Measurements from ENCODE around the gene SLC4A3. TPM values are rescaled to one million over a fixed set of nuclear protein-coding genes. Genes with fewer than 3 reads are reported as not detected.

The SLC4A3 gene
- total and polyA plus RNA-seq, 10 donors = 0.71 to 9.2 (median 3.0) TPM

DNA sequence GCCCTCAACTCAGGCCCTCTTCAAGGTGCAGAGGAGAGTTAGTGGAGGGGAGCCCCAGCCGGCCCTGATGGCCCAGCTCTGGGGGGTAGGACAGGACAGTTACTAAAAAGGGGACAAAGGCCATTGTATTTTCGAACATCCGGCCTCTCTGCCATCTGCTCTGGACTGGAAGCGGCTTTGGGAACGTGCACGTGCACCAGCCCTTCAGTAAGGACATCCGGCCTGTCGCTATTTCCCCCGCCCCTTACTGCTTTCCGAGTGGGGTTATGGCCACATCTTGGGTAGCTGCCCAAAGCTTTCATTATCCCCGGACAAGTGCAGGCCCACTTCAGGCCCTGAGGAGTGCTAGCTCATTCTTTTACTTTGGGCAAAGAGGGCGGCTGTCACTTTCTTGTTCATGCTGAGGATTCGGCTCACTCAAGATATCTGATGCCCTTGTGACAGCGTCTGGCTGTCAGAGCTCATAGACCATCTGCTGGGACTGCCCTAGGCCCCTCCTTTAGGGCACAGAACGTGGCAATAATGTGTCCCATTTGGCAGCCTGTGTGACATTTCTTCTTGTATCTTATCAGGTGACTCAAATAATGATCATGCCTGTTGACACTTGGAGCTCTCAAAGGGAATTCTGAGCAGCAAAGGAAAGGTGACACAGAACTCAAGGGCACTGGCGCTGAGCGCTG lies 17.5 kb downstream of the SLC4A3 start:
- DNase-seq = no peak
- no peak overlapping the region for H3K4me3 ChIP-seq
- H3K4me1 ChIP-seq = peaks cover 0 to 21% (median 11%) of the 10 kb centered on the region in 6 donors
- peaks cover 0 to 54% (median 0%) of the 10 kb centered on the region in 7 donors for H3K27me3 ChIP-seq (replicated peaks in 1 of 7)
- H3K9me3 ChIP-seq = no peaks in the 10 kb centered on the region
- WGBS, 5 donors = 66 to 73% (median 71%) methylated on average over 14 to 17 of the region's 17 CpGs
- intact Hi-C loops (cut with DNase I; ENCODE audit: low total_unique reads) = loop anchor here (5.0 kb wide), 1 partner anchor 103 kb away; the partner anchor contains the start of genes CHPF and TMEM198
- no peak for TF ChIP-seq POLR2A (IDR thresholded peaks at IDR 0.05)
- TF ChIP-seq, protein P1, sequence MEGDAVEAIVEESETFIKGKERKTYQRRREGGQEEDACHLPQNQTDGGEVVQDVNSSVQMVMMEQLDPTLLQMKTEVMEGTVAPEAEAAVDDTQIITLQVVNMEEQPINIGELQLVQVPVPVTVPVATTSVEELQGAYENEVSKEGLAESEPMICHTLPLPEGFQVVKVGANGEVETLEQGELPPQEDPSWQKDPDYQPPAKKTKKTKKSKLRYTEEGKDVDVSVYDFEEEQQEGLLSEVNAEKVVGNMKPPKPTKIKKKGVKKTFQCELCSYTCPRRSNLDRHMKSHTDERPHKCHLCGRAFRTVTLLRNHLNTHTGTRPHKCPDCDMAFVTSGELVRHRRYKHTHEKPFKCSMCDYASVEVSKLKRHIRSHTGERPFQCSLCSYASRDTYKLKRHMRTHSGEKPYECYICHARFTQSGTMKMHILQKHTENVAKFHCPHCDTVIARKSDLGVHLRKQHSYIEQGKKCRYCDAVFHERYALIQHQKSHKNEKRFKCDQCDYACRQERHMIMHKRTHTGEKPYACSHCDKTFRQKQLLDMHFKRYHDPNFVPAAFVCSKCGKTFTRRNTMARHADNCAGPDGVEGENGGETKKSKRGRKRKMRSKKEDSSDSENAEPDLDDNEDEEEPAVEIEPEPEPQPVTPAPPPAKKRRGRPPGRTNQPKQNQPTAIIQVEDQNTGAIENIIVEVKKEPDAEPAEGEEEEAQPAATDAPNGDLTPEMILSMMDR (IDR thresholded peaks at IDR 0.05 in 8 of 11, conservative IDR thresholded peaks at IDR 0.05 in 3 of 11) = no peak
- TF ChIP-seq POLR2AphosphoS5 (IDR thresholded peaks at IDR 0.05) = no peak
- no peak overlapping the region for H3K27ac ChIP-seq
- no peaks in the 10 kb centered on the region for H3K36me3 ChIP-seq

DNA sequence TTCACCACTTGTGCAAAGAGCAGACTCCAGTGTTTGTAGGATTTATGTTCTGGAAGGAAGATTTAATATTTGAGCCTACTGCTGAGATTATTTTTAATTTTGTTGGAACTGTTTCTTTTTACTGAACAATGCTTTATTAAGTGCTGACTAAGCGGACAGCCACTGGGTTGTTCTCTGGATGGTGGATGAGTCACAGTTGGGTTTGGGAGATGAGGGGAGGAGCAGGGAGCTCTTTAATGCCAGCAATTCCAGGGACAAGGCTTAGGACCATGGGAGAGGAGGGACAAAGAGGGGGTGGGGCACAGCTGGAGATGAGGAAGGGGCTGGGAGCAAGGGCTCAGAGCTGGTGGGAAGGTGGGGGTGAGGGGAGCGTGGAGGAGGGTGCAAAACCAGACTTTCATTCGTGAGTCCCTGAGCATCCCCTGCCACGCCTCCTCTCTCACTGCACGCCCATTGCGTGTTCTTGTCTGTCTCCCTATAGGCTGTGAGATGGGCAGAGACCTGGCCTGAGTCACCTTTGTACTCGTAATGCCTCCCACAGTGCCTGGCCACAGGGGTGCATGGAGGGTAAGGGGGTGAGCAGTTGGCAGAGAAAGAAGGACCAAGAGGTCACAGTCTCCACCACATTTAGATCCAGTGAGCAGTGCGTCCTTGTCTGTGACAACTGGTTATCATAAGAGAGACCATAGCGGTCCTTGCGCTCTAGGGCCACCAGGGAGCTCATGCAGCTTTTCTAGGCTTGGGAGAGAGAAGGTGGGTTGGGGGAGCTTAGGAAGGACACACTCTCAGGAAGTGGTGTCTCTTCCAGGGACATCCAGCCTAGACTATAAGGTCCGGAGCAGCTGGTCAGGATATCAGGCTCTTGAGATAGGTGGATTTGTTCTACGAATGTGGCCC lies 18.4 kb downstream of the SLC4A3 start:
- intact Hi-C loops (cut with DNase I; ENCODE audit: low total_unique reads) = no loop called here
- Histone ChIP-seq H3K27ac (no peak overlapping the region), H3K27me3 (replicated peaks in 1 of 7) (peaks cover 0 to 57% (median 3%) of the 10 kb centered on the region in 7 donors), H3K36me3 (no peaks in the 10 kb centered on the region), H3K4me3 (no peak overlapping the region), H3K9me3 (no peaks in the 10 kb centered on the region), H3K4me1 (peaks cover 0 to 21% (median 11%) of the 10 kb centered on the region in 6 donors)
- DNase-seq = no peak
- 76 to 88% (median 85%) methylated on average over 11 to 12 of the region's 12 CpGs for WGBS, 5 donors
- TF ChIP-seq, protein P1 (IDR thresholded peaks at IDR 0.05 in 8 of 11, conservative IDR thresholded peaks at IDR 0.05 in 3 of 11) = no peak
- TF ChIP-seq POLR2AphosphoS5 (IDR thresholded peaks at IDR 0.05) = no peak
- no peak for TF ChIP-seq POLR2A (IDR thresholded peaks at IDR 0.05)

DNA sequence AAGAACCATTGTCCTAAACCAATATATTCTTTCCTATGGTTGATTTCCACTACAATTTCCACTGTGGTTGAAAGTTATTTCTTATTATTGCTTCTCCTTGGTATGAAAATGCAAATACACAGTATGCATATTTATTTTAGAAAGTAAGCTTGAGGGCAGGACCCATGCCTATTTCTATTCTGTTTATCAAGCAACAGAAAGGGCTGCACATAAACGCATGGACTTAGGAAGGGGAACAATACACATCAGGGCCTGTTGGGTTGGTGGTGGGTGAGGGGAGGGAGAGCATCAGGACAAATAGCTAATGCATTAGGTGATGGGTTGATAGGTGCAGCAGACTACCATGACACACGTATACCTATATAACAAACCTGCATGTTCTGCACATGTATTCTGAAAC lies 20.7 kb downstream of the SLC4A3 start:
- Histone ChIP-seq H3K4me3 (no peak overlapping the region), H3K4me1 (peaks cover 0 to 9% (median under 1%) of the 10 kb centered on the region in 6 donors), H3K27ac (no peak overlapping the region), H3K36me3 (no peaks in the 10 kb centered on the region), H3K27me3 (replicated peaks in 1 of 7) (peaks cover 0 to 71% (median 13%) of the 10 kb centered on the region in 7 donors), H3K9me3 (peaks cover 0 to 14% (median 0%) of the 10 kb centered on the region in 8 donors)
- WGBS, 5 donors = 83 to 90% (median 85%) methylated on average over 2 of the region's 2 CpGs
- intact Hi-C loops (cut with DNase I; ENCODE audit: low total_unique reads) = no loop called here
- TF ChIP-seq POLR2A (IDR thresholded peaks at IDR 0.05) (no peak), POLR2AphosphoS5 (IDR thresholded peaks at IDR 0.05) (no peak)
- TF ChIP-seq, protein P1 (IDR thresholded peaks at IDR 0.05 in 8 of 11, conservative IDR thresholded peaks at IDR 0.05 in 3 of 11) = no peak
- no peak for DNase-seq

DNA sequence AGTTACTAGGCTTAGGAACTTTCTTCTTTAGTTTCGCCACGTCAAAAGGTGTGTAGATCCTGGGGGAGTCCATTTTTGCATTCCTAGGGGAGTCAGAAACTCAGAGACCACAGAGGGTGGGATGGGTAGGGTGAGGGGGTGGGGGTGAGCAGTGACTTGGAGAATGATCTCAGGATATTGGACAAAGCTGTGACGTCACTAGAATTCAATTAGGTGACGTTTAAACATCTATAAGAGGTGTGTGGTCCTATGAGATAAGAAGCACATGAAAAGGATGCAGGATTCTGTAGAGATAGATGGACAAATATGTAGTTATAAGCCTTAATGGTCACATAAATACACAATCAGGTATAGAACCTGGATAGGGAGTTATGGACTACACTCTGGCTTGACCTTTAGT lies 21.5 kb downstream of the SLC4A3 start:
- no peaks in the 10 kb centered on the region for H3K36me3 ChIP-seq
- H3K9me3 ChIP-seq = peaks cover 0 to 14% (median 0%) of the 10 kb centered on the region in 8 donors
- peaks cover 0 to 6% (median 0%) of the 10 kb centered on the region in 6 donors for H3K4me1 ChIP-seq
- 66 to 80% (median 77%) methylated on average over 4 of the region's 4 CpGs for WGBS, 5 donors
- intact Hi-C loops (cut with DNase I; ENCODE audit: low total_unique reads) = no loop called here
- DNase-seq = no peak
- no peak overlapping the region for H3K27ac ChIP-seq
- no peak overlapping the region for H3K4me3 ChIP-seq
- H3K27me3 ChIP-seq (replicated peaks in 1 of 7) = peaks cover 0 to 75% (median 13%) of the 10 kb centered on the region in 7 donors
- TF ChIP-seq POLR2AphosphoS5 (IDR thresholded peaks at IDR 0.05) = no peak
- TF ChIP-seq, protein P1 (IDR thresholded peaks at IDR 0.05 in 8 of 11, conservative IDR thresholded peaks at IDR 0.05 in 3 of 11) = no peak

Data from spleen (tissue), 11 donors.